HepG2 (cell line): ENCODE data around the gene RPL5. TPM values are rescaled to one million over a fixed set of nuclear protein-coding genes. Genes with fewer than 3 reads are reported as not detected.

Experiments
- ARNT ChIP-seq: fragments of 450-650 bp; IDR thresholded peaks from 2 replicates; pipeline ENCODE4 v1.6.1; 2017
- CAMTA2 ChIP-seq: sonication (generic); formaldehyde crosslinking; IDR thresholded peaks from 2 replicates; pipeline ENCODE4 v1.4.0; 2020; ENCODE audit warnings: mild to moderate bottlenecking, missing genetic modification reagents, borderline replicate concordance
- GABPA ChIP-seq, 2 experiments: IDR thresholded peaks; 2 replicates each; pipeline ENCODE4 v1.6.1; 2011 to 2016; ENCODE audit warnings: low read depth in 2 of 2, low read length in 1 of 2, missing biosample characterization in 1 of 2, missing genetic modification characterization in 1 of 2
- GLMP ChIP-seq: sonication (generic); formaldehyde crosslinking; IDR thresholded peaks from 2 replicates; pipeline ENCODE4 v1.9.0; 2021; ENCODE audit warnings: missing genetic modification reagents, mild to moderate bottlenecking, borderline replicate concordance
- HDAC2 ChIP-seq: sonication (generic); formaldehyde crosslinking; IDR thresholded peaks from 2 replicates; pipeline ENCODE4 v1.4.0; 2020; ENCODE audit warnings: missing genetic modification reagents
- HIC2 ChIP-seq: sonication (generic); formaldehyde crosslinking; IDR thresholded peaks from 2 replicates; pipeline ENCODE4 v1.9.0; 2022; ENCODE audit warnings: low read depth, missing genetic modification reagents
- IRF1 ChIP-seq: sonication (generic); formaldehyde crosslinking; IDR thresholded peaks from 2 replicates; pipeline ENCODE4 v1.4.0; 2020; ENCODE audit warnings: low read depth, mild to moderate bottlenecking, missing genetic modification reagents
- MNT ChIP-seq: fragments of 450-650 bp; IDR thresholded peaks from 2 replicates; pipeline ENCODE4 v1.6.1; 2016
- NBN ChIP-seq: fragments of 450-650 bp; conservative IDR thresholded peaks from 2 replicates; pipeline ENCODE4 v1.6.1; 2017
- NCOA1 ChIP-seq: sonication (generic); formaldehyde crosslinking; IDR thresholded peaks from 2 replicates; pipeline ENCODE4 v1.9.0; 2021; ENCODE audit warnings: missing genetic modification reagents
- PBX2 ChIP-seq: IDR thresholded peaks from 2 replicates; pipeline ENCODE4 v1.6.1; 2016; ENCODE audit warnings: control low read depth
- SMYD3 ChIP-seq: sonication (generic); formaldehyde crosslinking; IDR thresholded peaks from 2 replicates; pipeline ENCODE4 v1.8.1; 2023; ENCODE audit warnings: mild to moderate bottlenecking, missing genetic modification reagents
- ZHX1 ChIP-seq: sonication (generic); formaldehyde crosslinking; IDR thresholded peaks from 2 replicates; pipeline ENCODE4 v1.8.1; 2022; ENCODE audit warnings: low read depth, mild to moderate bottlenecking, missing genetic modification reagents
- ZNF574 ChIP-seq: sonication (generic); formaldehyde crosslinking; IDR thresholded peaks from 2 replicates; pipeline ENCODE4 v1.4.0; 2020; ENCODE audit warnings: missing genetic modification reagents
- ZNF775 ChIP-seq: sonication (generic); formaldehyde crosslinking; IDR thresholded peaks from 2 replicates; pipeline ENCODE4 v1.4.0; 2020; ENCODE audit warnings: missing genetic modification reagents, mild to moderate bottlenecking, moderate library complexity, borderline replicate concordance
- polyA plus RNA-seq, 8 experiments: library from polyadenylated mRNA; depleted of rRNA in 3 of 8; stranded (reverse) in 7 of 8; unstranded in 1 of 8; fragments of >200 nt; fragmentation: Illumina TruSeq in 4 of 8; extraction: Trizol in 4 of 8; gene quantifications; 2 replicates each; pipeline versions ENCODE4 v1.2.1 to v1.2.3, GENCODE V29; 2011 to 2016; ENCODE audit warnings: low read depth in 4 of 8, missing spikeins in 1 of 8, mixed read lengths in 1 of 8; ENCODE audit not compliant: insufficient read depth in 1 of 8
- total RNA-seq, 5 experiments: library from RNA; depleted of rRNA; stranded (reverse); fragments of >200 nt; fragmentation: Illumina TruSeq; extraction: Trizol; gene quantifications; 2 replicates each; pipeline ENCODE4 v1.2.3, GENCODE V29; 2016; ENCODE audit warnings: low read depth in 1 of 5

RPL5 gene
- total and polyA plus RNA-seq, 2 of the 13 experiments (the other 11 are each of a cell fraction or from before 2014, with no cell fraction given): 2,304 to 2,520 TPM

GRCh38 chr1:92831762-92832536 is at the start of gene RPL5 (continued):
- TF ChIP-seq ZHX1 (CRISPR knock-in tag) (peak; percentile 94), ARNT (no peak), IRF1 (CRISPR knock-in tag) (no peak), NBN (no peak), ZNF775 (CRISPR knock-in tag) (peak; percentile 69; the same call in 1 of the 2 replicates), PBX2 (CRISPR knock-in tag) (peak; percentile 36; the same call in 1 of the 2 replicates), GABPA (IDR thresholded peaks at IDR 0.05; ENCODE audit: low read depth, low read length) (no peak), GABPA (CRISPR knock-in tag; IDR thresholded peaks at IDR 0.05; ENCODE audit: low read depth) (peak; percentile 56), ZNF574 (CRISPR knock-in tag) (peak; percentile 99), NCOA1 (CRISPR knock-in tag) (no peak; the same call in 1 of the 2 replicates), SMYD3 (0 out of 2 replicates have a peak, but pooled peaks have one; percentile 37), MNT (0 out of 2 replicates have a peak, but pooled peaks have one; percentile 14), HIC2 (no peak), HDAC2 (peak; percentile 83), CAMTA2 (peak; percentile 99), GLMP (CRISPR knock-in tag) (no peak)
